Endothelial cell of umbilical vein (primary cell): ENCODE measurements around the gene SLC35F2.
"Not testable (repeated sequence)": the region's sequence is repeated elsewhere in the genome, so short reads cannot be mapped to it uniquely, and the experiment has no call there.

Experiments used
- EZH2 ChIP-seq: IDR thresholded peaks from 2 replicates; pipeline ENCODE4 v1.6.1; 2012; ENCODE audit warnings: borderline replicate concordance, low read depth, mild to moderate bottlenecking, moderate library complexity, low read length, inconsistent platforms; ENCODE audit not compliant: severe bottlenecking
- JUN ChIP-seq: IDR thresholded peaks from 2 replicates; pipeline ENCODE4 v1.6.1; 2011; ENCODE audit warnings: borderline replicate concordance, low read depth; ENCODE audit not compliant: insufficient read length, insufficient read depth
- POLR2A ChIP-seq: IDR thresholded peaks from 2 replicates; pipeline ENCODE4 v1.6.1; 2012; ENCODE audit warnings: low read depth, mild to moderate bottlenecking, control low read depth, low read length
- TF ChIP-seq, protein P1 (sequence below), 2 donors: IDR thresholded peaks; 1 replicate in 1 of 2; 2 replicates in 1 of 2; pipeline ENCODE4 v1.5.1; 2011; ENCODE audit warnings: low read length in 2 of 2, mild to moderate bottlenecking in 2 of 2, moderate library complexity in 2 of 2, control low read depth in 1 of 2, inconsistent platforms in 1 of 2, low read depth in 1 of 2; ENCODE audit not compliant: insufficient read depth in 1 of 2; ENCODE audit errors: extremely low read depth in 1 of 2
- TF ChIP-seq, protein P2 (sequence below): IDR thresholded peaks from 2 replicates; pipeline ENCODE4 v1.6.1; 2011; ENCODE audit not compliant: insufficient read depth, insufficient read length

DNA sequence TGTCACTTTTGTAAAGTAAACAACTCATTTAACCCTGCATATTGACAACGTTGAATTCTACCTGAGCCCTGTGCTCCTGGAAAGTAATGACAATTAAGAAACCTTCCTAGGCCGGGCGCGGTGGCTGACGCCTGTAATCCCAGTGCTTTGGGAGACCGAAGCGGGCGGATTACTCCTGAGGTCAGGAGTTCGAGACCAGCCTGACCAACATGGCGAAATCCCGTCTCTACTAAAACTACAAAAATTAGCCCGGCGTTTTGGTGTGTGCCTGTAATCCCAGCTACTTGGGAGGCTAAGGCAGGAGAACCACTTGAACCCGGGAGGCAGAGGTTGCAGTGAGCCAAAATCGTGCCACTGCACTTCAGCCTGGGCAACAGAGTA, 1.6 kb upstream of the SLC35F2 start:
- TF ChIP-seq, protein P1, sequence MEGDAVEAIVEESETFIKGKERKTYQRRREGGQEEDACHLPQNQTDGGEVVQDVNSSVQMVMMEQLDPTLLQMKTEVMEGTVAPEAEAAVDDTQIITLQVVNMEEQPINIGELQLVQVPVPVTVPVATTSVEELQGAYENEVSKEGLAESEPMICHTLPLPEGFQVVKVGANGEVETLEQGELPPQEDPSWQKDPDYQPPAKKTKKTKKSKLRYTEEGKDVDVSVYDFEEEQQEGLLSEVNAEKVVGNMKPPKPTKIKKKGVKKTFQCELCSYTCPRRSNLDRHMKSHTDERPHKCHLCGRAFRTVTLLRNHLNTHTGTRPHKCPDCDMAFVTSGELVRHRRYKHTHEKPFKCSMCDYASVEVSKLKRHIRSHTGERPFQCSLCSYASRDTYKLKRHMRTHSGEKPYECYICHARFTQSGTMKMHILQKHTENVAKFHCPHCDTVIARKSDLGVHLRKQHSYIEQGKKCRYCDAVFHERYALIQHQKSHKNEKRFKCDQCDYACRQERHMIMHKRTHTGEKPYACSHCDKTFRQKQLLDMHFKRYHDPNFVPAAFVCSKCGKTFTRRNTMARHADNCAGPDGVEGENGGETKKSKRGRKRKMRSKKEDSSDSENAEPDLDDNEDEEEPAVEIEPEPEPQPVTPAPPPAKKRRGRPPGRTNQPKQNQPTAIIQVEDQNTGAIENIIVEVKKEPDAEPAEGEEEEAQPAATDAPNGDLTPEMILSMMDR (IDR thresholded peaks at IDR 0.05; ENCODE audit: extremely low read depth in 1 of 2, insufficient read depth in 1 of 2, low read depth in 1 of 2, low read length in 2 of 2): not testable (repeated sequence)
- TF ChIP-seq, protein P2, sequence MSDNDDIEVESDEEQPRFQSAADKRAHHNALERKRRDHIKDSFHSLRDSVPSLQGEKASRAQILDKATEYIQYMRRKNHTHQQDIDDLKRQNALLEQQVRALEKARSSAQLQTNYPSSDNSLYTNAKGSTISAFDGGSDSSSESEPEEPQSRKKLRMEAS: not testable (repeated sequence)
- not testable (repeated sequence) for TF ChIP-seq POLR2A, EZH2, JUN
